Muscle of back (tissue), 11 donors: ENCODE results near the gene HOXD11. TPM values are rescaled to one million over a fixed set of nuclear protein-coding genes. Genes with fewer than 3 reads are reported as not detected.

Experiments
- DNase-seq, 3 donors: peaks; one replicate each; pipeline versions ENCODE4 v3.0.0 to v3.0.0-alpha.2; 2013
- polyA plus RNA-seq, 10 donors: library from polyadenylated mRNA; unstranded; fragments of 120-200 nt; gene quantifications; one replicate each; pipeline ENCODE4 v1.2.1, GENCODE V29; 2013; ENCODE audit not compliant: insufficient read length in 10 of 10

HOXD11 gene
- polyA plus RNA-seq, 10 donors: not detected

- DNase-seq: peak in 1 of 3 donors; percentile 75
Observed at GRCh38 chr2:176118601-176119339, 11.7 kb downstream of the HOXD11 start.

DNA sequence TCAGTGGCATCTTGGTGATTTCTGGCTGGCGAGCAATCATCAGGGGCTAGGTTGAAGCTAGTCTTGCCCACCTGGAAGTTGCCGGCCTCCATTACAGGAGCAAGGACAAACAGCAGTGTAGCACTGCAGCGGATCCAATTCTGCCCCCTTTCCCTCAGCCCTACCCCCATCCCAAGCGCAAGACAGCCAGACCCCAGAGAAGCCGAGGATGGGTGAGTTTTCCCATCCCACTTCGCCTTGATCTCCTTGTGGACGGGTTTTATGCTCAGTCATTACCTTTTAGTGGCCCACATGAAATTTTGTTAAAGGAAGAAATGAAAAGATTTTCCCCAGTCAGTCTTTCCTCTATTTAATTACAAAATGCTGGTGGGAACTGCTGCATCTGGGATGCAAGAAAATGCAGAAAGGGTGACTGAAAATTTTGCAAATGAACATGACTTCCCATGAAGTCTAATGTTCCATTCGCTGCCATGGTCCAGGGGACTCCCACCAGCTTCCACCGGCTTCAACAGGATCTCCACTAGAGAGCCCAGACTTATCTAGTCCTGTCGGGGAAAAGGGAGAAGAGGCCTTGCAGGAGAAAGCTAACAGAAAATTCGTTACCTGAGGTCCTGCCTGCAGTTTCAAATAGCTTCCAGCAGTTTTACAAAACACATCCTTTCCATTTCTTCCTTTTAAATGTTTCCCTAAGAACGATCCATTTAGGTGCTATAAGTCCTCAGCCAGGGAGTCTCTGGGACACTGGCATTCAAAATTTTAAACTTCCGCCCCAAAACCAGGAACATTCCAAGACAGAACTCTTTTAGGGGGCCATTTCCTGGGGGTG, 13.5 kb downstream of the HOXD11 start:
- DNase-seq: no peak

- DNase-seq: no peak
Observed at GRCh38 chr2:176121190-176122051, 14.3 kb downstream of the HOXD11 start.

DNA sequence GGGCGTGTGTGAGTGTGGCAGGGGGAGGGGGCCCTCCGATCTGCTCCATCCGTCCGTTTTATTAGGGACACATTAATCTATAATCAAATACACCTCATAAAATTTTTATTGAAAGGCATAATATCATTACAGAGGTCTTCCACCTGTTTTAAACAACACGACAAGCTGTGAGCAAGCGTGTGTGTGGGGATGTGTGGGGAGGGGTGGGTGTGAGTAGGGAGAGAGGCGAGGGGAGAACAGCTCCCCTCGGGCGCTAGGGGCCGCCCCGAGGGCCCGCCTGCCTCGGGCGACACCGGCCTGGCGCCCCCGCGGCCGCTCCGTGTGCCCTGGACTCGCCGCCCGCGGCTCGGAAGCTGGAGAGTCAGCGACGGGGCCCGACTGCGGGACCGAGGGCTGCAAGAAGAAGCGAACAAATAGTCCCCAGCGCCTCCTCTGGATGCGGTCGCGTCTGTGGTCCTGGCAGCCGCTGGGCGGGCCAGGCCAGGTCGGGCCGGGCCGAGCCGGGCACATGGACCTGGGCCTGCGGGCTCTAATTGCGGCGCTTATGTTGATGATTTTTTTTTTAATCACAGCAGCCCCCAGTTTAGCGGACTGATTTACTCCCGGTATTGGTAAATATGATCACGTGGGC, 15.1 kb downstream of the HOXD11 start:
- peak in 2 of 3 donors; percentile 61 to 85 for DNase-seq

GRCh38 chr2:176122683-176123410, 15.8 kb downstream of the HOXD11 start, which contains the start of gene HOXD9:
TSS of gene HOXD9 (plus strand) at chr2:176122719. CDS start at chr2:176122769, 50 bp downstream.
- peak in 2 of 3 donors; percentile 86 to 96 for DNase-seq

DNA sequence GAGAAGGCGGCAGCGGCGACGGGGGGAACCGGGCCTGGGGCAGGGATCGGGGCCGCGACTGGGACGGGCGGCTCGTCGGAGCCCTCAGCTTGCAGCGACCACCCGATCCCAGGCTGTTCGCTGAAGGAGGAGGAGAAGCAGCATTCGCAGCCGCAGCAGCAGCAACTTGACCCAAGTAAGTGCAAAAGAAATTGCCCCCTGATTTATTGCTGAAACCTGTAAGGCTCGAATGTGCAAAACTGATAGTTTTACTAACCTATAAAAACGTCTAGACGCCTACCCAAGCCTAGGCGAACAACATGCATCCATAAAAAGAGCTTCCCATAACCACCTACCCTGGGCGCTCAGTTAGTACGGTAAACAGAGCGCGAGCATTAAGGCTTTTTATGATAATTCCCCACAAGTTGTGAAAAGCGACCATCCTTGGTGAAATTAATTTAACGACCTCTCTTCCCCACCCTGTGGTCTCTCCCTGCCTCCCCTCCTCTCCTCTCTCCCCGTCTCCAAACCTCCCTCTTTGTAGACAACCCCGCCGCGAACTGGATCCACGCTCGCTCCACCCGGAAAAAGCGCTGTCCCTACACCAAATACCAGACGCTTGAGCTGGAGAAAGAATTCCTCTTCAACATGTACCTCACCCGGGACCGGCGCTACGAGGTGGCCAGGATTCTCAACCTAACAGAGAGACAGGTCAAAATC, 16.5 kb downstream of the HOXD11 start:
- peak in 1 of 3 donors; percentile 84 for DNase-seq

DNA sequence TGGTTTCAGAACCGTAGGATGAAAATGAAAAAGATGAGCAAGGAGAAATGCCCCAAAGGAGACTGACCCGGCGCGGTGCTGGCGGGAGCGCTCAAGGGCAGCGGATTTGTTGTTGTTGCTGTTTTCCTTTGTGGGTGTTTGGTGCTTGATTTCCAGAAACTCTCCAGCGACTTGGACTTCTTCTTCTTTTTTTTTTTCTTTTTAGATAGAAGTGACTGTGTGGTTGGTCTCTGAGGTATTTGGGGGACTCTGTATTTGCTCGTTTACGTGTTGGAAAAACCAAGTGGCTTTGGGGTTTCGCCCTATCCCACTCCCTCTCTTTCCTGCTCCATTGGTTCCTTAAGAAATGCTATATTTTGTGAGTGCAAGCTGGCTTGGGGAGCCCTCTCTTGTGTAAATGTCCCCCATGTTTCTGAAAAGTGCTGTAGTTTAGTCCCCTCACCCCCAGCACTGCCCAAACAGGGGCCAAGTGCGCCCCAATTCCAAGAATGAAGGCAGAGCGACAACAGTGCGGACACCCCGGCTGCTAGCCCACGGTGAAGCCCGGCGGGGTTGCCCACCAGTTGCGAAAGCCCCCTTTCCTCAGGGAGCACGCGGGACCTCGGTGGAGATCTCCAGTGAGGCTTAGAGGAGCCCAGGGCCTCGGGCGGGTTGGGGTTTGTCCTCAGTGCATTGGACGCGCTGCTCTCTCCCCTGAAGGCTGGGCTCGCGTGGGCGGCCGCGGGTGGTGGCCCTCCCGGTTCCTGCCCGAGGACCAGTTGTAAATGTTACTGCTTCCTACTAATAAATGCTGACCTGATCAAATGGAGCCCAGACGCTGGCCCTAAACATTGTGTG, 17.2 kb downstream of the HOXD11 start:
- no peak for DNase-seq

- no peak for DNase-seq
Observed at GRCh38 chr2:176124947-176125771, 18.1 kb downstream of the HOXD11 start.

DNA sequence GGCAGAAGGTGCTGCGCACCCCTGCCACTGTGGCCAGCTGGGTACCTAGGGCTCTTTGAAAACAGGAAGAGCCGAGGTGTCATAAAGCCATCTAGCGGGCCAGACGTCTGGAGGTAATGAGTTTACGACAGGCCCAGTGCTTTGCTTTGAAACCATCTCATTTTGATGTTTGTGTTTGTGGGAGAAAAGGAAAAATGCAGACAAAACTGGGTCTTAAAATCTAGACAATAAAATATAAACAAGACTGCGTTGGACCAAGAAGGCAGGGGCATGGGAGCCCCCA, 18.6 kb downstream of the HOXD11 start:
- no peak for DNase-seq

DNA sequence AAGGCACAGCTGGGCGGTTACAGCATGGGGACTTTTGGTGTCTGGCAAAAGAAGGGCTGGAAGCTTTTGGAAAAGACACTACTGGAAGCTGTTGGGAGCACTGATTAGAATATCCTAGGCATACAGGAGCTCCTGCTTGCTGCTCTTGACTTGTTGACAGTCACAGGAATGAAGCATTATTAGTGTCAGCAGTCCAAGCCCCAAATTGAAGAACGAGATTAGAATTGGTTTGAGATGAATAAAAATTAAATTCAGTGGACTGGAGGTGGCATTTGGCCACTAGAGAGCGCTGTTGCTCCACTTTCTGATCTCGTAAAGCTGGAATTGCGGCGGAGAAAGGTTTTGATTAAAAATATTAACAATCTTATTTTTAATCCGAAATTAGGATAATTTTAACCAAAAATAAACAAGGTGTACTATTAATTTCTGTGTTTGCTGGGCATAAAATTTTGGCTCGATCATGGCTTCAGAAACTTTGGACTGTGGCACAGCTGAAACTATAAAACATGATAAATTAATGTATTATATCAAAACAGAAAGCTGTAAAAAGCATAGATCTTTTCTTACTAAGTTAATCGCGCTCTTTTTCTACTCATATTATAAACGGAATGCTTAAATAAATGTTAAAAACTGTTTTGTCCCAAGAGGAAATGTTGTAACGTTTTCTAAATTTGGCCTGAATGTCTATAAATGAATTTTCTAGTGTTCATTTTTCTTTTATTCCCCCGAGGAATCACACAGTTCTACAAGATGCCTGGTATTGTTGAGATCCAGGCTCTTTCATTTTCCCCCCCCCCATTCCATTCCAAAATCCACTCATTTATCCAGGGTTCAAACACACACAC, 20.1 kb downstream of the HOXD11 start:
- DNase-seq: peak in 2 of 3 donors; percentile 87 to 88

- no peak for DNase-seq
Observed at GRCh38 chr2:176127774-176128072, 20.6 kb downstream of the HOXD11 start.

DNA sequence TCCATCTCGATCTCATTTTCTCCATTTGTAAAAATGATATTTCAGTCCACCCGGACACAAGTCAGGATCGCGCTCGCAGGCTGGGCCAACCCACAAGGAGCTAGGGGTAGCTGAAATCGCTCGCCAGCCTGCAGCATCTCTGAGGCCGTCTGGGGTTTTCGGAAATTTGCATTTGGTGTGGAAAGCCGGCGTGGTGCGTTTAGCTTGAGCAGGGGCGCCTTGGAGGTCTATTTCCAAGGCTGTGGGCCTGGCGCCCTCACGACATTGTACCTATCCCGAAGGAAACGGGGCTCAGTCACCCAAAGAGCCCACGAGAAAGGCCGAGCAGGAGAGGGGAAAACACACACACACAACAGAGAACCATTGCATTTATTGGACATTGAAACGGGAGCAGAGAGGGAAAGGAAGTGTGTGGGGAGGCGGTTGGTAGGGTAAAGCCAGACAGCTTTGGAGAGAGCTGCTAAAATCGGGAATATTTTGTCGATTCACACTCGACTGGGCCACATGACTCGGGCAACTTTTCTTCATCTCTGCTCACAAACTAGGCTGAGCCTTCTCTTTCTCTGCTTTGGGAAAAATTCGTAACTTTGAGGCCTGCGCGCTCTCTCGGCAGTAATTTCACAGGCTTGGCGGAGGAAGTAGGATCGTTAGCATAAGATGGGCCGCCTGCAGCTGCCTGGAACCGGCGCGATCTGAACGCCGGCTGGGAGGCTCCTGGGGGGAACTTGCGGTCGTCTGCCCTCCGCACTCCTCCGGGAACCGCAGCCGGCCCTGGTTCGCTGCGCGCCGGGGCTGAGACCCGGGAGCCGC, 21.3 kb downstream of the HOXD11 start:
- peak in 2 of 3 donors; percentile 76 to 93 for DNase-seq

GRCh38 chr2:176128982-176129796, 22.1 kb downstream of the HOXD11 start, which contains the start of gene HOXD8:
TSS of gene HOXD8 (plus strand) at chr2:176129705. CDS start at chr2:176130367, 662 bp downstream.
- DNase-seq: peak; percentile 92 to 96 (median 94)

GRCh38 chr2:176129813-176130146, 22.7 kb downstream of the HOXD11 start:
- DNase-seq: no peak

GRCh38 chr2:176130147-176130956, 23.3 kb downstream of the HOXD11 start:
- peak in 2 of 3 donors; percentile 89 to 90 for DNase-seq
